Measurements from ENCODE around the gene TBC1D1. TPM values are rescaled to one million over a fixed set of nuclear protein-coding genes. Genes with fewer than 3 reads are reported as not detected.

The TBC1D1 gene
- total RNA-seq, 2 donors from 2014 or later = 55.3 to 77.4 TPM

DNA sequence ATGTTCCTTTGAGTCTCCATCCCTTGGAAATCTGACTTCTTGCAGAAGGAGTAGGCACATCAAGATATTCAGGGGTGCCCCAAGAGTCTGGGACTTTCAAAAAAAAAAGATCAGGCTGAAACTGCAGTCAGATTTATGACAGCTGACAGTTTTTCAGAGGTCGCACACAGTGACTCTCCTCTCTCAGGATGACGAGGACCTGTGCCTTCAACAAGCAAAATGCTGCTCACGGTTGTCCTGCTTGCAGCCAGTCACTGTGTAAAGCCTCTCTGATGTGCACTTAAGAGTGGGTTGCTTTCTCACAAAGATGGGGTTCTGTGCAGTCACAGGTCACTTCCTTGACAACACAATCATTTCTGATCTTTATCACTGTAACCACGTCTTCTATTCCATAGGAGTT is 247.5 kb downstream of the TBC1D1 start:
- Histone ChIP-seq H3K9me3 (no peaks in the 10 kb centered on the region), H3K27ac (no peak overlapping the region), H3K4me1 (peaks cover 5% of the 10 kb centered on the region), H3K4me3 (no peak overlapping the region), H3K36me3 (no peaks in the 10 kb centered on the region), H3K9ac (ENCODE audit: low read depth in 2 of 2, low read length in 2 of 2) (no peak overlapping the region), H3K27me3 (no peaks in the 10 kb centered on the region)
- intact Hi-C loops (cut with DNase I) = no loop called here
- no peak for DNase-seq
- TF ChIP-seq, protein P1, sequence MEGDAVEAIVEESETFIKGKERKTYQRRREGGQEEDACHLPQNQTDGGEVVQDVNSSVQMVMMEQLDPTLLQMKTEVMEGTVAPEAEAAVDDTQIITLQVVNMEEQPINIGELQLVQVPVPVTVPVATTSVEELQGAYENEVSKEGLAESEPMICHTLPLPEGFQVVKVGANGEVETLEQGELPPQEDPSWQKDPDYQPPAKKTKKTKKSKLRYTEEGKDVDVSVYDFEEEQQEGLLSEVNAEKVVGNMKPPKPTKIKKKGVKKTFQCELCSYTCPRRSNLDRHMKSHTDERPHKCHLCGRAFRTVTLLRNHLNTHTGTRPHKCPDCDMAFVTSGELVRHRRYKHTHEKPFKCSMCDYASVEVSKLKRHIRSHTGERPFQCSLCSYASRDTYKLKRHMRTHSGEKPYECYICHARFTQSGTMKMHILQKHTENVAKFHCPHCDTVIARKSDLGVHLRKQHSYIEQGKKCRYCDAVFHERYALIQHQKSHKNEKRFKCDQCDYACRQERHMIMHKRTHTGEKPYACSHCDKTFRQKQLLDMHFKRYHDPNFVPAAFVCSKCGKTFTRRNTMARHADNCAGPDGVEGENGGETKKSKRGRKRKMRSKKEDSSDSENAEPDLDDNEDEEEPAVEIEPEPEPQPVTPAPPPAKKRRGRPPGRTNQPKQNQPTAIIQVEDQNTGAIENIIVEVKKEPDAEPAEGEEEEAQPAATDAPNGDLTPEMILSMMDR (IDR thresholded peaks at IDR 0.05) = no peak

DNA sequence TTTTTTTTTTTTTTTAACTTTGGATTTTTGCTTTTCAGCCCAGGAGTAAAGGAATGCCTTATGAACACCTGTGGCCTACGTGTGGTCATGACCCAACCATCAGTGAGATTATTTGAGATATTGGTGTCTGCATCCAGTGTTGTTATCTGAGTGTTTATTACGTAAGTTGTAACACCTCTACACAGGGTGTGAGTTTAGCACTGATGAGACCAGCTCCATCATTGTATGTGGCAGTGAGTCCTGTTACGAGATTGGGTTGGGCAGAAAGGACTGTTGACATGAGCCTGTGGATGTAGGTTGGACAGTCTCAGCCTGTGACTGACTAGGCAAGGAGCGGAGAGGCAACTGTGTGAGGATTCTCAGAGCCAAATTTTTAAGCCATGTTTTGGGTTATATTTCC is 248.3 kb downstream of the TBC1D1 start:
- TF ChIP-seq, protein P1 (IDR thresholded peaks at IDR 0.05) = no peak
- intact Hi-C loops (cut with DNase I) = no loop called here
- no peaks in the 10 kb centered on the region for H3K36me3 ChIP-seq

DNA sequence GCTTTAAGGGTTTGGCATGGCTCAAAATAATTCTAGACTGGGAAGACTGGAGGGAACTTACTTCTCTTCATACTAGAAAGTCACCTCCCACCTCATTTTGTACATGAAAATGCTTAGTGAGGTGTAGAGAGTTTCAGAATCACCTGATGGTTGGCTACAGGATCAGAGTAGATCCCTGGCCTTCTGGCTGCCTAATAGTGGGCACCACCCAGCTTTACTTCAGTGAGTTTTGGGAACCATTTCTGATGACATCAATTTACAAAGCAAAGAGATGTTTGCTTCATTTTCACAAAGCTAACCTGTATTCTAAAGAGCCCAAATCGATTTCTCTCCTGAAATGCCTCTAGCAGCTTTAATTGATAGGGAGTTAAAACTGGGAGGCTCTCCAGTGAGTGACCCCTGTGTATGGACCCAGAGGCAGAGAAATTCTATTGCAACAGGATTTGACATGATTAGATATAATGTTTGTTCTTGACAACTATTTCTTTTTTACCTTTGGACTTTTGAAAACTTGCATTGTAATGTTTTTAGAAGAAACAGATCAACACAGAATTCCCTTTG is 249.8 kb downstream of the TBC1D1 start:
- no peak for DNase-seq
- Histone ChIP-seq H3K9ac (ENCODE audit: low read depth in 2 of 2, low read length in 2 of 2) (no peak overlapping the region), H3K9me3 (no peaks in the 10 kb centered on the region), H3K27me3 (no peaks in the 10 kb centered on the region), H3K27ac (no peak overlapping the region), H3K36me3 (no peaks in the 10 kb centered on the region), H3K4me1 (no peaks in the 10 kb centered on the region), H3K4me3 (no peak overlapping the region)
- intact Hi-C loops (cut with DNase I) = no loop called here
- TF ChIP-seq, protein P1 (IDR thresholded peaks at IDR 0.05) = no peak

More for the DNA sequence above, 248.3 kb downstream of the TBC1D1 start:
- no peak for DNase-seq
- Histone ChIP-seq H3K4me1 (peaks cover 5% of the 10 kb centered on the region), H3K27ac (no peak overlapping the region), H3K27me3 (no peaks in the 10 kb centered on the region), H3K4me3 (no peak overlapping the region), H3K9ac (ENCODE audit: low read depth in 2 of 2, low read length in 2 of 2) (no peak overlapping the region), H3K9me3 (no peaks in the 10 kb centered on the region)

DNA sequence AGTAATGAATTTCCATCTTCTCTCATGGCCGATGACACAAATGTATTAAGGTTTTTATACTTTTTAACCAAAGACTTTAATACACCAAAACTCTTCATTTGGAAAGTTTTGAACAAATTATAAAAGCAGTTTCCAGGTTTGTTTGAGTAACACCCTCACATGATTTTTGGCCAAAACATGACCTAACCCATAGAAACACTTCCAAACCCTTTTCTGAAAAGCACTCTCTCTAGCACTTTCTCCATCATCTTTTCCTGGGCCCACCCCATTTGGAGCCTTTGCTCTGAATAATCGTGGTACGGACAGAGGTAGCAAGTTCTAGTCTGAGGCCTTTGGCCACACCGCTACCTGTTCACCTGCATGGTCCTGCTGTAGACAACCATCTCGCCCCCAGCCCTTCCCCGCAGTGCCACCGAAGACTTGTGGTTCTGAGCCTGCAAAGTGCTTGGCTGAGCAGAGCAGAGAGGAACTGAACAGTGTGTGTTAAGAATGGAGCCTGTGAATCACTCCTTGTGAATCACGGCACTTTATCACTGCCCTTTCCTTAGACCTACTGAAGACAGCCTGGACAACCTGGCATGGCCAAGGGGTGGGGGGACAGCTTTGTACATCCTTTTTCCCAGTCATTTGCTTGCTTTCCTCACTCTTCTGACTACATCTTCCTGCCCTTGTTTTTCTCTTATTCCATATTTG is 251.1 kb downstream of the TBC1D1 start:
- Histone ChIP-seq H3K9ac (ENCODE audit: low read depth in 2 of 2, low read length in 2 of 2) (no peak overlapping the region), H3K27me3 (no peaks in the 10 kb centered on the region), H3K4me3 (no peak overlapping the region), H3K27ac (no peak overlapping the region), H3K9me3 (no peaks in the 10 kb centered on the region), H3K4me1 (no peaks in the 10 kb centered on the region), H3K36me3 (no peaks in the 10 kb centered on the region)
- TF ChIP-seq, protein P1 (IDR thresholded peaks at IDR 0.05) = no peak
- intact Hi-C loops (cut with DNase I) = no loop called here
- DNase-seq = no peak

DNA sequence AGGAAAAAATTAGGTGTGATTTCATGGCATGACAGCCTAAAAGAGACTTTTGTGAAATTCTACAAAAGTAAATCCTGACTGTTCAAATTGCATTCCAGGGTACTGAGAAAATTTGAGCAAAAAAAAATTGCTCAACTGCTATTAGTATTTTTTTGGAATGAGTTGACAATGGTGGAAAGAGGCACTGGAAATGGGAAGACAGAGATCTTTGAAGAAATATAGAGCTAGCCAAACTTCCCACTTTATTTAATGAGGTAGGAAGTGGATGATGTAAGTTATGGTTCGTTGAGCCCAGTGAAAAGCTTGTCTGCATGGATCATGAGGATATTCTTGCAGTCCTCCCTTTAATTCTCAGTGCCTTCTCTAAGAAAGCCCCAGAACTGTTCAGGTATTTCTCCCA is 253.1 kb downstream of the TBC1D1 start:
- no peak for DNase-seq
- no peaks in the 10 kb centered on the region for H3K36me3 ChIP-seq
- no peaks in the 10 kb centered on the region for H3K9me3 ChIP-seq
- intact Hi-C loops (cut with DNase I) = no loop called here
- no peak overlapping the region for H3K27ac ChIP-seq
- no peak overlapping the region for H3K4me3 ChIP-seq
- H3K9ac ChIP-seq (ENCODE audit: low read depth in 2 of 2, low read length in 2 of 2) = no peak overlapping the region
- TF ChIP-seq, protein P1 (IDR thresholded peaks at IDR 0.05) = no peak
- H3K27me3 ChIP-seq = no peaks in the 10 kb centered on the region
- H3K4me1 ChIP-seq = no peaks in the 10 kb centered on the region
